Sigmoid colon (tissue), 7 donors: ENCODE data around the gene SEZ6L2. TPM values are rescaled to one million over a fixed set of nuclear protein-coding genes. Genes with fewer than 3 reads are reported as not detected.
A peak's percentile ranks its signal among the peaks of the same experiment; 100 is the strongest.

ENCODE experiments used
- DNase-seq: peaks from one replicate; pipeline ENCODE4 v3.0.0-alpha.2; 2019
- H3K27ac ChIP-seq, 4 donors: fragments of 200-600 bp; sonication (generic); one replicate each; pipeline ENCODE4 v1.5.1; 2016 to 2019; ENCODE audit warnings: mild to moderate bottlenecking in 1 of 4
- H3K27me3 ChIP-seq, 3 donors: fragments of 200-600 bp; sonication (generic); one replicate each; pipeline ENCODE4 v1.5.1; 2019; ENCODE audit warnings: mild to moderate bottlenecking in 1 of 3
- H3K36me3 ChIP-seq, 4 donors: fragments of 200-600 bp; sonication (generic); one replicate each; pipeline ENCODE4 v1.5.1; 2016 to 2019
- H3K4me1 ChIP-seq, 4 donors: fragments of 200-600 bp; sonication (generic); one replicate each; pipeline ENCODE4 v1.5.1; 2017 to 2019
- H3K4me3 ChIP-seq, 4 donors: fragments of 200-600 bp; sonication (generic); one replicate each; pipeline ENCODE4 v1.5.1; 2017 to 2019; ENCODE audit warnings: mild to moderate bottlenecking in 2 of 4, moderate library complexity in 1 of 4
- H3K9me3 ChIP-seq, 4 donors: fragments of 200-600 bp in 3 of 4; sonication (generic) in 3 of 4; one replicate each; pipeline versions ENCODE4 v1.5.1 to v1.6.1; 2013 to 2019
- EP300 ChIP-seq, 4 donors: sonication (generic); formaldehyde crosslinking; IDR thresholded peaks; one replicate each; pipeline ENCODE4 v1.6.1; 2017; ENCODE audit warnings: antibody characterized with exemption in 4 of 4
- POLR2A ChIP-seq, 2 donors: fragments of 450-650 bp; IDR thresholded peaks; one replicate each; pipeline ENCODE4 v1.6.1; 2016; ENCODE audit warnings: antibody characterized with exemption in 2 of 2, mild to moderate bottlenecking in 2 of 2, moderate library complexity in 2 of 2
- POLR2AphosphoS5 ChIP-seq, 4 donors: sonication (generic); formaldehyde crosslinking; IDR thresholded peaks; one replicate each; pipeline ENCODE4 v1.6.1; 2017; ENCODE audit warnings: antibody characterized with exemption in 4 of 4
- WGBS, 2 donors: extraction: QIAGEN DNeasy Blood & Tissue Kit; methylation state at CpG; one replicate each; pipeline ENCODE4 v1.1.7; 2013; 5-methylcytosine and 5-hydroxymethylcytosine counted together
- intact Hi-C: fragments of 100-400 bp; cut with DNase I; formaldehyde crosslinking; loops from one replicate; pipeline ENCODE4 v1.15.1; 2023
- polyA plus RNA-seq, 3 donors: library from polyadenylated mRNA; stranded (reverse); fragments of 200-250 nt; gene quantifications; one replicate each; pipeline ENCODE4 v1.2.3, GENCODE V29; 2013
- total RNA-seq, 4 donors: library from RNA; depleted of rRNA; stranded (reverse); fragments of >200 nt; gene quantifications; one replicate each; pipeline ENCODE4 v1.1.0, GENCODE V29; 2016
- TF ChIP-seq, protein P1 (sequence below), 4 experiments: fragments of 450-650 bp in 3 of 4; fragments of 200-600 bp in 1 of 4; IDR thresholded peaks; one replicate each; pipeline ENCODE4 v1.5.1; 2016 to 2019; ENCODE audit warnings: antibody characterized with exemption in 4 of 4, mild to moderate bottlenecking in 3 of 4, moderate library complexity in 2 of 4
- donor health status: healthy with polysubstance abuse.
- donor health status: Bipolar disorder and iron deficiency.
- donor health status: healthy.

Gene SEZ6L2
- total and polyA plus RNA-seq, 7 donors, result 0.60 to 9.1 (median 1.6) TPM

DNA sequence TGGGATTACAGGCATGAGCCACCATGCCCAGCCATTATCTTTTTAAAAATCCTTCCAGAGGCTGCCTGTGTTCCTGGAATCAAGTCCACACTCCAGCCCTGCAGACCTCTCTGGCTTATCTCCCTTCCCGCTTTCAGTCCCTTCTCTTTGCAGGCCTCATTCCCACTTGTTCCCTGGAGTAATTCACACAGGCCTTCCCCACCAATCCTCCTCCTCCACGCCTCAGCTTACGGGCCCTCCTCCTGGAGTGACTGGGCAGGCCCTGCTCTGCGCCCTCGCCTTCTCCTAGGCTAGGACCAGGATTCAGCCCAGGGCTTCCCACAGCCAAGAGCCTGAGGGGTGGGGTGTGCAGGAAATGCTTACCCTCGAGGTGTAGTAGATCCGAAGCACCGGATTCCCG lies 39.1 kb downstream of the SEZ6L2 start:
- Histone ChIP-seq H3K4me1 (peaks cover 0 to 41% (median 27%) of the 10 kb centered on the region in 4 donors), H3K27me3 (no peaks in the 10 kb centered on the region), H3K9me3 (no peaks in the 10 kb centered on the region), H3K36me3 (peaks cover 7 to 34% (median 24%) of the 10 kb centered on the region in 4 donors), H3K4me3 (no peak overlapping the region), H3K27ac (no peak overlapping the region)
- WGBS, 2 donors, result 94 to 95% methylated on average over 9 of the region's 9 CpGs
- TF ChIP-seq, protein P1, sequence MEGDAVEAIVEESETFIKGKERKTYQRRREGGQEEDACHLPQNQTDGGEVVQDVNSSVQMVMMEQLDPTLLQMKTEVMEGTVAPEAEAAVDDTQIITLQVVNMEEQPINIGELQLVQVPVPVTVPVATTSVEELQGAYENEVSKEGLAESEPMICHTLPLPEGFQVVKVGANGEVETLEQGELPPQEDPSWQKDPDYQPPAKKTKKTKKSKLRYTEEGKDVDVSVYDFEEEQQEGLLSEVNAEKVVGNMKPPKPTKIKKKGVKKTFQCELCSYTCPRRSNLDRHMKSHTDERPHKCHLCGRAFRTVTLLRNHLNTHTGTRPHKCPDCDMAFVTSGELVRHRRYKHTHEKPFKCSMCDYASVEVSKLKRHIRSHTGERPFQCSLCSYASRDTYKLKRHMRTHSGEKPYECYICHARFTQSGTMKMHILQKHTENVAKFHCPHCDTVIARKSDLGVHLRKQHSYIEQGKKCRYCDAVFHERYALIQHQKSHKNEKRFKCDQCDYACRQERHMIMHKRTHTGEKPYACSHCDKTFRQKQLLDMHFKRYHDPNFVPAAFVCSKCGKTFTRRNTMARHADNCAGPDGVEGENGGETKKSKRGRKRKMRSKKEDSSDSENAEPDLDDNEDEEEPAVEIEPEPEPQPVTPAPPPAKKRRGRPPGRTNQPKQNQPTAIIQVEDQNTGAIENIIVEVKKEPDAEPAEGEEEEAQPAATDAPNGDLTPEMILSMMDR (IDR thresholded peaks at IDR 0.05), result no peak
- TF ChIP-seq POLR2A (IDR thresholded peaks at IDR 0.05) (no peak), EP300 (IDR thresholded peaks at IDR 0.05) (no peak), POLR2AphosphoS5 (IDR thresholded peaks at IDR 0.05) (no peak)
- intact Hi-C loops, result no loop called here
- DNase-seq, result no peak

- peaks cover 0 to 41% (median 27%) of the 10 kb centered on the region in 4 donors for H3K4me1 ChIP-seq
- H3K36me3 ChIP-seq, result peaks cover 7 to 34% (median 24%) of the 10 kb centered on the region in 4 donors
- 95 to 96% methylated on average over 19 of the region's 19 CpGs for WGBS, 2 donors
- no peaks in the 10 kb centered on the region for H3K27me3 ChIP-seq
- intact Hi-C loops, result loop anchor here (5.0 kb wide), 1 partner anchor 163 kb away; the partner anchor contains the start of gene C16orf92
- no peak for DNase-seq
- H3K9me3 ChIP-seq, result no peaks in the 10 kb centered on the region
- no peak overlapping the region for H3K27ac ChIP-seq
- H3K4me3 ChIP-seq, result no peak overlapping the region
- TF ChIP-seq POLR2A (IDR thresholded peaks at IDR 0.05) (no peak), POLR2AphosphoS5 (IDR thresholded peaks at IDR 0.05) (no peak), EP300 (IDR thresholded peaks at IDR 0.05) (no peak)
- TF ChIP-seq, protein P1 (IDR thresholded peaks at IDR 0.05), result no peak
Observed at GRCh38 chr16:29858974-29859373, 40.4 kb downstream of the SEZ6L2 start.

GRCh38 chr16:29858149-29858849 lies 41.1 kb downstream of the SEZ6L2 start:
- TF ChIP-seq, protein P1 (IDR thresholded peaks at IDR 0.05), result no peak
- TF ChIP-seq POLR2A (IDR thresholded peaks at IDR 0.05), result no peak
- TF ChIP-seq EP300 (IDR thresholded peaks at IDR 0.05), result no peak
- no peak for TF ChIP-seq POLR2AphosphoS5 (IDR thresholded peaks at IDR 0.05)
- WGBS, 2 donors, result 82 to 90% methylated on average over 10 of the region's 10 CpGs
- Histone ChIP-seq H3K27me3 (no peaks in the 10 kb centered on the region), H3K36me3 (peaks cover 7 to 34% (median 24%) of the 10 kb centered on the region in 4 donors), H3K27ac (peak overlapping the region in 2 of 4 donors; percentile 62 to 63), H3K4me3 (no peak overlapping the region), H3K9me3 (no peaks in the 10 kb centered on the region), H3K4me1 (peaks cover 0 to 37% (median 24%) of the 10 kb centered on the region in 4 donors)
- intact Hi-C loops, result loop anchor here (5.0 kb wide), 1 partner anchor 164 kb away; the partner anchor contains the start of gene C16orf92
- no peak for DNase-seq

- Histone ChIP-seq H3K36me3 (peaks cover 7 to 34% (median 24%) of the 10 kb centered on the region in 4 donors), H3K4me3 (no peak overlapping the region), H3K27ac (peak overlapping the region in 2 of 4 donors; percentile 62 to 63), H3K27me3 (no peaks in the 10 kb centered on the region), H3K4me1 (peaks cover 0 to 37% (median 22%) of the 10 kb centered on the region in 4 donors), H3K9me3 (no peaks in the 10 kb centered on the region)
- no peak for DNase-seq
- intact Hi-C loops, result loop anchor here (5.0 kb wide), 1 partner anchor 165 kb away; the partner anchor contains the start of gene C16orf92
- TF ChIP-seq EP300 (IDR thresholded peaks at IDR 0.05) (no peak), POLR2AphosphoS5 (IDR thresholded peaks at IDR 0.05) (no peak), POLR2A (IDR thresholded peaks at IDR 0.05) (no peak)
- TF ChIP-seq, protein P1 (IDR thresholded peaks at IDR 0.05), result no peak
- 85 to 86% methylated on average over 7 of the region's 7 CpGs for WGBS, 2 donors
Observed at GRCh38 chr16:29857133-29857760, 42.1 kb downstream of the SEZ6L2 start.
